Skeletal muscle tissue (tissue), 4 donors: ENCODE results near the gene XPR1. TPM values are rescaled to one million over a fixed set of nuclear protein-coding genes. Genes with fewer than 3 reads are reported as not detected.

ENCODE experiments used
- H3K27ac ChIP-seq: one replicate; pipeline ENCODE4 v1.7.0; 2013; ENCODE audit warnings: mild to moderate bottlenecking, low read depth, low read length, inconsistent platforms
- H3K27me3 ChIP-seq, 3 donors: one replicate each; pipeline ENCODE4 v1.7.0; 2013; ENCODE audit warnings: low read length in 3 of 3; ENCODE audit not compliant: control insufficient read depth in 3 of 3, insufficient read depth in 3 of 3
- H3K36me3 ChIP-seq, 3 donors: one replicate each; pipeline ENCODE4 v1.7.0; 2013; ENCODE audit warnings: low read length in 3 of 3; ENCODE audit not compliant: control insufficient read depth in 3 of 3, insufficient read depth in 3 of 3
- H3K4me1 ChIP-seq, 3 donors: one replicate each; pipeline ENCODE4 v1.7.0; 2013; ENCODE audit warnings: low read length in 3 of 3, mild to moderate bottlenecking in 3 of 3; ENCODE audit not compliant: control insufficient read depth in 3 of 3, insufficient read depth in 3 of 3
- H3K4me3 ChIP-seq, 3 donors: one replicate each; pipeline ENCODE4 v1.7.0; 2013; ENCODE audit warnings: low read length in 3 of 3
- H3K9ac ChIP-seq, 3 donors: one replicate each; pipeline ENCODE4 v1.7.0; 2013; ENCODE audit warnings: low read length in 3 of 3, mild to moderate bottlenecking in 3 of 3, moderate library complexity in 2 of 3, low read depth in 1 of 3
- H3K9me3 ChIP-seq, 3 donors: one replicate each; pipeline ENCODE4 v1.7.0; 2013; ENCODE audit warnings: low read length in 3 of 3; ENCODE audit not compliant: control insufficient read depth in 3 of 3
- total RNA-seq: library from RNA; depleted of rRNA; stranded (reverse); fragments of >200 nt; gene quantifications from one replicate; pipeline ENCODE4 v1.2.3, GENCODE V29; 2014
- donor health status: Osteomylitis.

The XPR1 gene
- total RNA-seq, 1 donor from 2014 or later: 13.0 TPM

DNA sequence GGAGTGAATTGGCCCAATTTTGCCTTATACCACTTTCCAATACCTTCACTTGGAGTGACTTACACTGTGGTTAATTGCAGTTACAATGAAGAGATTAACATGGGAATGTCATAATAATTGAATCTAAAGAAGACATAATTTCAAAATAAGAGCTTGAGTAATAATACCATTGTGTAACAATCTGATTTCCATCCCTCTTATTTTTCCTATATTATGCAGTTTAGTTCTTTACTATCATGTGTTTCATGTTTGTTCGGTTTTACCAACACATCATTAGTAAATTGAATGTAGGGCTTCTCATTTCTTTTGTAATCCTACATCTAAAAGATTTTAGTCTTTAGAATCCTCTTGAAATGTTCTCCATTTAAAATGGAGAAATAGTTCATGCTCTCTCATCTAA, 19.2 kb upstream of the XPR1 start:
- Histone ChIP-seq H3K27ac (no peak overlapping the region), H3K27me3 (no peaks in the 10 kb centered on the region), H3K4me3 (no peak overlapping the region), H3K36me3 (no peaks in the 10 kb centered on the region), H3K9me3 (no peaks in the 10 kb centered on the region), H3K9ac (no peak overlapping the region), H3K4me1 (peaks cover 7 to 14% (median 13%) of the 10 kb centered on the region in 3 donors)

GRCh38 chr1:180614730-180615129, 17.1 kb upstream of the XPR1 start:
- H3K9me3 ChIP-seq: no peaks in the 10 kb centered on the region
- H3K27me3 ChIP-seq: no peaks in the 10 kb centered on the region

GRCh38 chr1:180615493-180616290, 16.1 kb upstream of the XPR1 start:
- no peaks in the 10 kb centered on the region for H3K27me3 ChIP-seq
- no peak overlapping the region for H3K27ac ChIP-seq
- H3K9me3 ChIP-seq: no peaks in the 10 kb centered on the region
- no peaks in the 10 kb centered on the region for H3K36me3 ChIP-seq
- no peak overlapping the region for H3K9ac ChIP-seq
- H3K4me3 ChIP-seq: no peak overlapping the region
- H3K4me1 ChIP-seq: peaks cover 3 to 5% (median 5%) of the 10 kb centered on the region in 3 donors

More at GRCh38 chr1:180614730-180615129, 17.1 kb upstream of the XPR1 start:
- Histone ChIP-seq H3K36me3 (no peaks in the 10 kb centered on the region), H3K4me1 (peaks cover 7 to 14% (median 13%) of the 10 kb centered on the region in 3 donors), H3K27ac (no peak overlapping the region), H3K4me3 (no peak overlapping the region), H3K9ac (no peak overlapping the region)

- Histone ChIP-seq H3K4me3 (no peak overlapping the region), H3K27ac (no peak overlapping the region), H3K36me3 (no peaks in the 10 kb centered on the region), H3K9me3 (no peaks in the 10 kb centered on the region), H3K4me1 (peaks cover 0 to 2% (median 2%) of the 10 kb centered on the region in 3 donors), H3K9ac (no peak overlapping the region), H3K27me3 (no peaks in the 10 kb centered on the region)
These were observed 15.4 kb upstream of the XPR1 start for GRCh38 chr1:180616439-180616838.

DNA sequence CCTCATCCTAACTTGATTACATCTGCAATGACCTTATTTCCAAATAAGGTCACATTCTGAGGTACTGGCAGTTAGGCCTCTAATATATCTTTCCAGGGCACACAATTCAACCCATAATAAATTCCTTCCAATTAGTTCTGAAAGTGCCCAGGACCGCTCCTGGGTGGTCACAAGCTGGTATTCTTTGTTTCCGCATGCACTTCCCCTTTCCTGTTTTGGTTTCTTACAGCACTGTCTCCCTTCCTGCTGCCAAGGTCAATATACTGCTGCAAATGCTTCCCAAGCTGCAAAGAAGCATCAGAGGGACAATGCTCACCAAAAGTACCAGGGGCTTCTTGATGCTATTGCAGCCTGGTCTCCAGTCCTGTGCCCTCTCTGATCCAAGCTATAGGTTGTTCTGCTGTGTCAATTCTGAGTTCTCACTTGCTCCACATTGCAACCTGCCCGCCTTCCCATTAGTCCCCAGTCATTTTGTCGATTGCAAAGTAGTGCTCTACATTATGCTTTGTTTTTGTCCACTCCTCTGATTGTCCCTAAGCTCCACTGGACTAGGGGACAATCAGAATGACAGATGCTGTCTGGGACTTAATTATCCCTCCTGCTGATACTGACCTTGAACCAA, 13.9 kb upstream of the XPR1 start:
- Histone ChIP-seq H3K27ac (no peak overlapping the region), H3K9me3 (no peaks in the 10 kb centered on the region), H3K4me1 (no peaks in the 10 kb centered on the region), H3K36me3 (no peaks in the 10 kb centered on the region), H3K27me3 (no peaks in the 10 kb centered on the region), H3K9ac (no peak overlapping the region), H3K4me3 (no peak overlapping the region)

DNA sequence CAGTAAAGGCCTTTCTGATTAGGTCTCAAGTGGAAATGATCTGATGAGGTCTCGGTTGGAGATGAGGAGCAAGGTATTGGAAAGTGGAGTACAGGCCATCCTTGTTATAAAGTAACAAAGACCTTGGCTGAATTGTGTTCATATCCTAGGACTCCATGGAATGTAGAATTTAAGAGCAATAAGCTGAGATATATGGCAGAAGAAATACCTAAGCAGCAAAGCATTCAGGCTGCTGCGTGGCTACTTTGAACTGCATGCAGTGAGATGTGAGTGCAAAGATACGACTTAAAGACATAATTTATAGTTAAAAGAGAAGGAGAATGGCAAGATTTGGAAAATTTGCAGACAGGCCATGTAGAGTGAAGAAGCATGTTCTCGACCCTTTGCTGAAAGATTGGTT, 11.2 kb upstream of the XPR1 start:
- Histone ChIP-seq H3K9ac (no peak overlapping the region), H3K27me3 (no peaks in the 10 kb centered on the region), H3K9me3 (no peaks in the 10 kb centered on the region), H3K27ac (no peak overlapping the region), H3K4me1 (no peaks in the 10 kb centered on the region), H3K4me3 (no peak overlapping the region), H3K36me3 (no peaks in the 10 kb centered on the region)

DNA sequence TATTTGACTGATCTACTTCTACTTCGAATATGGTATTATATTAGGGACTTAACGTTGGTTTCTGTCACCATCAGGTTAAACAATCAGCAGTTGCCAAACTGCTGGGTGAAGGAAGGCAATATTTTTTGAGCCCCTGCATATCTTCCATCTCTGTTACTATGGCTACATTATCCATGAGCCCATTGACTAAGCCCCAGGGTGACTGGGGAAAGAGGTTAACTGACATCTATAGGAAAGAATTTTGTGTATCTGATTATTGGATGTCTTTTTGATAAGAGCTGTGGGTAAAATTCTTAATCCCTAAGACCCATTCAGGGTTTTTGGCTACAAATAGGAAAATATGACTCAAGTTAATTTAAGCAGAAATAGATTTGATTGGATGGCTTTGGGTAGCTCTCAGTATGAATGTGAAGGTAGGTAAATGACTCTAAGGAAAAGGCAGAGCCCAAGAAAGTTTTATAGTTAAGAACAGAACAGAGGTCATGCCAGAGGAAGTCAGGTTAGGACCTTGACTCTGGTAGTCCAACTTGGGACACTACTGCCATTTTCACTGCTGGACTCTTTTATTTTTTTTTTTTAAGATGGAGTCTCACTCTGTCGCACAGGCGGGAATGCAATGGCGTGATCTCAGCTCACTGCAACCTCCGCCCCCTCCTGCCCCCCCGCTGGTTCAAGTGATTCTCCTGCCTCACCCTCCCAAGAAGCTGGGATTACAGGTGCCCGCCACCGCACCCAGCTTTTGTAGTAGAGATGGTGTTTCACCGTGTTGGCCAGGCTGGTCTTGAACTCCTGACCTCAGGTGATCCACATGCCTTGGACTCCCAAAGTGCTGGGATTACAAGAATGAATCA, 8.9 kb upstream of the XPR1 start:
- Histone ChIP-seq H3K9ac (no peak overlapping the region), H3K36me3 (no peaks in the 10 kb centered on the region), H3K9me3 (no peaks in the 10 kb centered on the region), H3K4me1 (no peaks in the 10 kb centered on the region), H3K4me3 (no peak overlapping the region), H3K27me3 (no peaks in the 10 kb centered on the region), H3K27ac (no peak overlapping the region)

GRCh38 chr1:180623579-180624347, 8.1 kb upstream of the XPR1 start:
- Histone ChIP-seq H3K9ac (no peak overlapping the region), H3K4me3 (no peak overlapping the region), H3K36me3 (no peaks in the 10 kb centered on the region), H3K27ac (no peak overlapping the region), H3K9me3 (no peaks in the 10 kb centered on the region), H3K27me3 (no peaks in the 10 kb centered on the region), H3K4me1 (no peaks in the 10 kb centered on the region)

DNA sequence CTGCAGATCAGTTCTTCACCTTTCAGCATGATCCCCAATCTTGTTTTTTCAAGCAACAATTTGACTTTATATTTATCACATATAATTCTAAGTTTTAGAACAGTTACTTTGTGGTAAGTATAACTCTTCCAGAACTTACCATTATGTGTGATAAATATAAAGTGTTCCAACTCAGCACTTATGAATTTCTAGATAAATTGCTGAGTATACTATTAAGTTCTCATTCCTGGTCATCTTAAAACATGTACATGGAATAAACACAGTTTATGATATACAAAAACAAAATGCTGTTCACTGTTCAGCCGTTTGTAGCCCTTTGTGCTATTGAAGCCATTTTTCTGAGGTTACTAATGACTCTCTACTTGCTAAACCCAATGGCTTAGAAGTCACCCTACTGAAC, 5.1 kb upstream of the XPR1 start:
- H3K36me3 ChIP-seq: no peaks in the 10 kb centered on the region
- no peak overlapping the region for H3K27ac ChIP-seq
- H3K9me3 ChIP-seq: no peaks in the 10 kb centered on the region
- no peak overlapping the region for H3K4me3 ChIP-seq
- peaks cover 4 to 9% (median 5%) of the 10 kb centered on the region in 3 donors for H3K4me1 ChIP-seq
- no peak overlapping the region for H3K9ac ChIP-seq
- H3K27me3 ChIP-seq: no peaks in the 10 kb centered on the region
